HG02678 (cell line): ENCODE data around the gene DELE1.
A peak's percentile ranks its signal among the peaks of the same experiment; 100 is the strongest.

Experiments
- ATAC-seq: cut with Tn5 transposase; IDR thresholded peaks from one replicate; pipeline ENCODE4 v1.9.1; 2021; ENCODE audit warnings: mild to moderate bottlenecking, moderate library complexity; ENCODE audit not compliant: unreplicated experiment

DELE1 gene, protein sequence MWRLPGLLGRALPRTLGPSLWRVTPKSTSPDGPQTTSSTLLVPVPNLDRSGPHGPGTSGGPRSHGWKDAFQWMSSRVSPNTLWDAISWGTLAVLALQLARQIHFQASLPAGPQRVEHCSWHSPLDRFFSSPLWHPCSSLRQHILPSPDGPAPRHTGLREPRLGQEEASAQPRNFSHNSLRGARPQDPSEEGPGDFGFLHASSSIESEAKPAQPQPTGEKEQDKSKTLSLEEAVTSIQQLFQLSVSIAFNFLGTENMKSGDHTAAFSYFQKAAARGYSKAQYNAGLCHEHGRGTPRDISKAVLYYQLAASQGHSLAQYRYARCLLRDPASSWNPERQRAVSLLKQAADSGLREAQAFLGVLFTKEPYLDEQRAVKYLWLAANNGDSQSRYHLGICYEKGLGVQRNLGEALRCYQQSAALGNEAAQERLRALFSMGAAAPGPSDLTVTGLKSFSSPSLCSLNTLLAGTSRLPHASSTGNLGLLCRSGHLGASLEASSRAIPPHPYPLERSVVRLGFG

GRCh38 chr5:141923448-141924313 lies at the start of gene DELE1:
Gene DELE1, plus strand, starts transcription at chr5:141923871. Its CDS starts 71 bp downstream, at chr5:141923942.
- ATAC-seq: peak; percentile 99

DNA sequence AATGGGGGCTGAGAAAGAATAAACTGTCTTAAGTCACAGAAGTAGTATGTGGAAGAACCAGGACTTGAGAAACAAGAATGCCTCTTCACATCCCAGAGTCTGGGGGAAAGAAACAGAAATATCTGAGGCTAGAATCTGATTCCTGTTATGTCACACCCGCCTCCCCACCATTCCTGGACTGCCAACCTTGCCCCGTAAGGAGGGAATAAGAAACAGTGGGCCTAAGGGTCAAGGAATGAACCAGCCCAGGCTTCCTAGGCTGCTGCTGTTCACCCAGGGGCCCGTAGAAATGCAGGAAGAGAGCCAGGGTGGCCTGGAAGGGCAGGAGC lies 49.8 kb upstream of the DELE1 start:
- ATAC-seq: no peak

DNA sequence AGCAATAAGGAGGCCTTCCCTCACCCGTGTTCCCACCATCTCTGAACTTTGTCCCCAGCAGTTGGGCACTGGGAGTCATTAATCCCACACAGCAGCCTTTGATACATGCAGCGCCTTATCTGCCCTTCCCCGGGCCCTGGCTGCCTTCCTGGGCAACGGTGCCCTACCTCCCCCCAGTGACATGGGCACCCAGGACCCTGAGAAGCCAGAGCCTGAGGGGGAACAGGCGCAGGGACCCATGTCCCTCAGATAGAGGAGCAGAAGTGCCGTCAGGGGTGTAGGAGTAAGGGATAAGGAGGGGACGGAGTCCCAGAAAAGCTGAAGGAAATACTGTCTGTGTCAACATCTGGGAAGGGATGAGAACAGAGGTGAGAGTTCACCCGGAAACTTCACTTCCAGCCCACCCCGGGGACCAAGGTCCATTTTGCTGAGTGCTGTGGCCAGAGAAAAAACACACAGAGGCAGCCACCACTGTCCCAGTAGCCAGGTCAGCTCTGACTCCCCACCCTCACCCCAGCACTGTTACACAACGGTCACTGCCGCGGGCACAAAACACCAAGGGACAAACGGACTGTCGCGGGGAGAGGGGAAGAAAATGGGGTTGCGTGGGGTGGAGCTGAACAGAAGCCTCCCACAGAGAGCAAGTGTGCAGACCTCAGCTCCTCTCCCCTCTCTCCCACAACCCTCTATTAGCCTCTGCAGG lies 49.3 kb upstream of the DELE1 start:
- no peak for ATAC-seq

DNA sequence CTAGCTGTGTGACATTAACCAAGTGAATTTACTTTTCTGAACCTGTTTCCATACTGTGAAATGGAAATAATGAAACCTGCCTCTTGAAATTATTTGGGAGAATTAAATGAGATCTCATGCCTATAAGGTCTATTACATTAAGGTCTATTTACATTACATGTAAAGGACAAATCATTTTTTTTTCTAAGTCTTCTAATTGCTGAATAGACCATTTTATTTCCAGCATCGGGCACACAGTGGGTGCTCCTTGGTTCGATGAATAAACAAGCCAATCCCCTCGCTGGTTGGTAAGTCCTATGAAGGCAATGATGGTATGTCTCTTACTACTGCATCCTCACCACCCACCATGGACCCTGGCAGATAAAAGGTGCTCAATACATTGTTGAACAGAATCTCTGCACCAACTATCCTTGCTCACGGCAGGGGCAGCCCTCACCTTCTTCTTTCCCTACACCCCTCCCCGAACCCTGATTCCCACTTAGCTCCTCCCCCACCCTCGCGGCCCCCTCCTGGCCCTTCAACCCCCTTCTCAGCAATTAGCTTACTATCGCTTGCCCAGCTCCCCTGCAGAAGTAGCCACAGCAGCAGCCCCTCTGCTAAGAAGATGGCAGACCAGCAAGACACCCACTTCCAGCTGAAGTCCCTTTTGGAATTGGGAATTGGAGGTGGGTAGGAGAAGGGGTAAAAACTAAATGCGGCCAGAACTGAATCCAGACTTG lies 48.5 kb upstream of the DELE1 start:
- no peak for ATAC-seq

GRCh38 chr5:141875795-141876627 lies 47.7 kb upstream of the DELE1 start:
- no peak for ATAC-seq

DNA sequence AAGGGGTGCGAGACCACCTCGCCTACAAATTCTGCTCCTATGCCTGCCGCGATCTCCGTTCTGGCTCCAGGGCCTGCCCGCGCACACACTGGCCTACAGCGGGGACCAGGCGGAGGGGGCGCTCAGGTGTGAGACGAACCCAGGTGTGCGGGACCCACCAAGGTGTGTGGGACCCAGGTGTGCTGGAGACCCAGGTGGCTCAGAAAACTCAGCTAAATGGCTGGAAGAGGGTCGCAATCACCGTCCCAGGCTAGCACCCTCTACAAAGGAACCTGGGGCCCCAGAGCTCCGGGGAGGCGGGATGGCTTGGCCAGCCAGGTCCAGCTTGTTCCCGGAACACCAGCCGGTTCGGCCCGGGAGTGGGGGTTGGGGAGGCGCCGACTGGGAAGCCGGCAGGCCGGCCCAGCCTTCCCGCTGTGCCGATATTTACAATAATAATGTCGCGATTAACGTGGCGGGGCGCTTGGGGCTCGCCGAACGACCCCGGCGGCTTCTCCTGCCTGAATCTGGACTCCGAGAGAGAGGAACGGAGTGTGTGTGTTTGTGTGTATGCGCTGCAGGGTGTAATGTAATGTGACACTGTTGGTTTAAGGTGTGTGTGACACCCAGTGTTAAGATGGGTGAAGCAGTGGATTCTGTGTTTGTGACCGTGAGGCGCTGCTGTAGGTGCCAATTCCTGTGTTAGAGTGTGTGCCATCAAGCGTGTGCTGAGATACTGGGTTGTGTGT lies 46.9 kb upstream of the DELE1 start:
- ATAC-seq: no peak

- no peak for ATAC-seq
Observed at GRCh38 chr5:141877356-141878185, 46.1 kb upstream of the DELE1 start.

- ATAC-seq: no peak
Observed at GRCh38 chr5:141878186-141878710, 45.4 kb upstream of the DELE1 start, which contains the start of gene PCDH1. Gene PCDH1, minus strand, starts transcription at chr5:141878410. Its CDS starts 148 bp downstream, at chr5:141878262.

DNA sequence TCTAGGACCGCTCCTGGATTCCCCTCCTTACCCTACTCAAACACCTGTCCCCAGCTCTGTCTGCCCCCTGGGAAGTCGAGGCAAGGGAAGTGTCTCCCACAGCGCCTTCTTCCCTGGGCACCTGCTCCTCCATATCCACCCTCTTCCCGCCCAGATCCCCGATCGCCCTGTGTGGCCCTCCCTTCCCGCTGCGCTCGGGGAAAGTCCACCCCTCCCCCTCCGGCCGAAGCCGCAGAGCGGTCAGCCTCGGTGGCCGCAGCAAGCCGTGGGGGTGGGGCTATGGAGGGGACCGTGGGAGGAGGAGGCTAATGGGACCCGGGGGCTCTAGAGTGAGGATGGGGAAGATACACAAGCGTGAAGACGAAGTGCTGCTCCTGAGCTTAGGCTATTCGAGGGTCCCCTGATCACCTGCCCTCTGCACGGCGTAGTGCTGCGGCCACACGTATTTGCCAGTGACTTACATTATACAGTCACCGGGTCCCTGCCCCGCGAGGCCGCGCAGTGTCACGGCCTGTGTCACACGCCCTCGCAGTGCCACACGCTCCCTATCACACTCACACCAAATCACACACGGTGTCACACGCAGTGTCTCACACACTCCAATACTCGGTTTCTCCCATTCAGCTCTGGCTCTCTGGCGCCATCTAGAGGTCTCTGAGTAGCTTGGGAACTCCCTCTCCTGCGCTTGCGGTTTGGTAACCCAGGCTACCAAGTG lies 44.8 kb upstream of the DELE1 start:
- ATAC-seq: peak; percentile 89

GRCh38 chr5:141879426-141879759 lies 44.3 kb upstream of the DELE1 start:
- no peak for ATAC-seq

GRCh38 chr5:141879941-141880738 lies 43.5 kb upstream of the DELE1 start:
- ATAC-seq: no peak

DNA sequence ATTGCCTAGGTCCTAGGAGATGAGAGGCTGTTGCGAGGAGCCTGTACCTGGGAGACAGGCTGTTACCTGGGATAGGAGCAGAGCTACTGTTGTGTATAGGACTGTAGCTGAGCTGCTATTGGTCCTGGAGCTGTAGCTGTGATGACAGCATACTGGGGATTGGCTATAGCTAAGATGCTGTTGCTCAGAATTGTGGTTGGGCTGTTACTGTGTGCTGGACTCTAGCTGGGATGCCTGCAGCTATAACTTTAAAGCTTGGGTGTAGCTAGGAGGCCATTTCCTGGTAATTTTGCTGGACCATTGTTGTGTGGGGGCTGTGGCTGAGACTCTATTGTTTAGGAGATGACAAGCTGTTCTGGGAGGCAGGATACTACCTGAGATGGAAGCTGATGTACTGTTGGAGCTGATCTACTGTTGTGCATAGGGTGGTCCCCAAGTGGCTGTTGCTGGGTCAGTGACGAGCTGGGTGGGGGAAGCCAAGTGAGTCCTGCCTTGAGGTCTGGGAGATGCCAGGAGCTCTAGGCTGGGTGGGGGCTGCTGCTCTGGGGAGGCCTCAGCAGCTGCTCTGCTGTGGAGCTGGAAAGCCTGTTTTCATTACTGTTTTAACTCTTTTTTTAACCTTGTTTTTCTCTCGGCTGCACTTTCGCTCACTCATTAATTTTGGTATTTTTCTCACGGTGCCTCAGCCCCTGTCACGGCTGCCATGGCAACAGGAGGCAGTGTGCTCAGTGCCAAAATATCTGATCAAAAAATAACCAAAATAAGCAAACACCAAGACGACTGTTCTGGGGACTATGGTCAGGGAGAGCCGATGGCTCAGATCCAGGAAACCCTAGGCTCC lies 42.5 kb upstream of the DELE1 start:
- no peak for ATAC-seq

DNA sequence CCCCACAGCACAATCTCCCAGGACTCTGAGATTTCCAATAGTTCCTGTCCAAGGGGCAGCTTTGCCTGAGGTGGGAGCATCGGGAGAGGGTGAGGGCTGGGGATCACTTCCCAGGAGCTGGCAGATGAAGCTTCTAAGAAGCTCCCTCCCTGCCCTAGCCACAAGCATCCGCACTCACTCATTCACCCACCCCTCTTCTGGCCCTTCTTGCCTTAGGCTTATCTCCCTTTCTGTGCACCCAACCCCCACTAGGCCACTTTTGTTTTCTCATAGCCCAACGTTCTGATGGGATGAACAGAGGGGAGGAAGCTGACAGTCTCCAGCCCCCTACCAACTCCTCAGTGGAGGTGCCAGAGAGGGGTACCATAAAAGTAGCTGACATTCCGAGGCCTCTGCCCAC lies 41.8 kb upstream of the DELE1 start:
- no peak for ATAC-seq

- no peak for ATAC-seq
Observed at GRCh38 chr5:141882594-141883183, 41.0 kb upstream of the DELE1 start.

DNA sequence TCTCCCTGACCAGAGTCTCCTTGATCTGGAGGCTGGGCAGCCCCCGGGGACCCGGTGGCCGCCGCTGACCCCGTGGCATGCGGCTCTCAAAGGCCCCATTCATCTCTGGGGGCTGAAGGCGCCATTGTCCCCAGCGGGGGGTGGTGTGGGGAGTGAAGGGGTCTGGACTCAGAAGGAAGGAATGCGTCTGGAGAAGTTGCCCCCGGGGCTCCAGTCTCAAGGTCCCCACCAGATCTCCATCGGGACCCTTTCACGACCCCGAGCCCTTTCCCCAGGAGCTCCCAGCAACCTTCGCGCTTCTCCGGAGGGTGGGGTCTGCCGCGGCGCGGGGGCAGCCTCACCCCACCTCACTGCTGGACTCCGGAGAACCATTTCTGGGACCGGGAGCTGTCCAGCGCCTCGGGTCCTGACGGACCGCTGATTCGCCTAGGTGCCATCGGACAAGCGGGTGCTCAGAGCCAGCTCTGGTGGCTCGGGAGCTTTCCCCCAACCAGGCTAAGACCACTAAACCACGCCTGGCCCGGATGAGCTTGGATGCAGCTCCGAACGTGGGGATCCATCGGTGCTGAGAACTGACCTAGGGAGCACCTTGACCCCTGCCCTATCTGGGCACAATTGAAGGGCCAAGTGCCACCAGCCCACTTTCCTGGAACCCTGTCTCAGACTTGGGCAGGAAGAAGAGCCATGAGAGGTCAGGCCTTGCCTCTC lies 40.3 kb upstream of the DELE1 start:
- ATAC-seq: no peak
